ENCODE data around the gene NSRP1. TPM values are rescaled to one million over a fixed set of nuclear protein-coding genes. Genes with fewer than 3 reads are reported as not detected.
A peak's percentile ranks its signal among the peaks of the same experiment; 100 is the strongest.

Gene NSRP1
- total RNA-seq (2014; rRNA removed; shearing (Covaris generic)) (7.7 and 11.8 TPM in 2 replicates), polyA plus RNA-seq (2016; fragmentation: Nextera tagmentation; extraction: Ambion mirVana) (53.5 and 54.8 TPM in 2 replicates)

GRCh38 chr17:30116661-30117551 lies at the start of gene NSRP1:
TSS of gene NSRP1 (plus strand) at chr17:30116816. CDS start at chr17:30116844, 28 bp downstream.
- Histone ChIP-seq H3K9me3 (ENCODE audit: low read depth) (no peaks in the 10 kb centered on the region), H3K36me3 (ENCODE audit: low read depth) (peaks cover 16% of the 10 kb centered on the region), H3K4me1 (ENCODE audit: insufficient read depth) (peaks cover 22% of the 10 kb centered on the region), H3F3A (ENCODE audit: insufficient read depth) (0 out of 2 replicates have a peak, but pooled peaks cover 6% of the 10 kb centered on the region), H3K27ac (peak within 1 kb of the TSS; percentile 97), H3K4me2 (ENCODE audit: unreplicated experiment) (peak within 1 kb of the TSS; percentile 98), H3K9ac (peak within 1 kb of the TSS; percentile 99), H4K20me1 (ENCODE audit: insufficient read depth) (peaks cover 3% of the 10 kb centered on the region; the same call in 1 of the 2 replicates), H2AFZ (peak within 1 kb of the TSS; percentile 97), H3K79me2 (ENCODE audit: insufficient read depth) (peaks cover 51% of the 10 kb centered on the region), H3K9me2 (ENCODE audit: insufficient read depth) (no peaks in the 10 kb centered on the region), H3K27me3 (replicated peaks; ENCODE audit: insufficient read depth) (no peaks in the 10 kb centered on the region), H3K4me3 (peak within 1 kb of the TSS; percentile 87)
- in situ Hi-C loops (cut with MboI): no loop called here
- WGBS, 2 experiments (ENCODE audit: low coverage in 1 of 2, low lambda C conversion rate in 2 of 2, missing lambda C conversion rate in 2 of 2): 1% methylated on average over 47 of the region's 47 CpGs
- DNase-seq: peak; percentile 99
- no peak for TF ChIP-seq EZH2phosphoT487 (IDR thresholded peaks at IDR 0.05; ENCODE audit: insufficient read depth, low read depth)
- no peak for TF ChIP-seq EZH2 (IDR thresholded peaks at IDR 0.05; ENCODE audit: insufficient read depth, poor library complexity, severe bottlenecking)

GRCh38 chr17:30068465-30068864 lies 48.2 kb upstream of the NSRP1 start:
- TF ChIP-seq EZH2phosphoT487 (IDR thresholded peaks at IDR 0.05; ENCODE audit: insufficient read depth, low read depth) (no peak), EZH2 (IDR thresholded peaks at IDR 0.05; ENCODE audit: insufficient read depth, poor library complexity, severe bottlenecking) (no peak)
- no peak overlapping the region for H3K9ac ChIP-seq
- H3K79me2 ChIP-seq (ENCODE audit: insufficient read depth): no peaks in the 10 kb centered on the region
- H3K9me2 ChIP-seq (ENCODE audit: insufficient read depth): no peaks in the 10 kb centered on the region
- H3K4me1 ChIP-seq (ENCODE audit: insufficient read depth): no peaks in the 10 kb centered on the region
- no peak overlapping the region for H3K4me3 ChIP-seq
- peaks cover 8% of the 10 kb centered on the region; the same call in 1 of the 2 replicates for H3K27me3 ChIP-seq (replicated peaks; ENCODE audit: insufficient read depth)
- H3F3A ChIP-seq (ENCODE audit: insufficient read depth): no peaks in the 10 kb centered on the region
- DNase-seq: no peak
- H3K4me2 ChIP-seq (ENCODE audit: unreplicated experiment): no peak overlapping the region
- WGBS, 2 experiments (ENCODE audit: low coverage in 1 of 2, low lambda C conversion rate in 2 of 2, missing lambda C conversion rate in 2 of 2): 86 to 88% methylated on average over 16 of the region's 16 CpGs
- no peaks in the 10 kb centered on the region for H4K20me1 ChIP-seq (ENCODE audit: insufficient read depth)
- in situ Hi-C loops (cut with MboI): no loop called here
- peaks cover 8% of the 10 kb centered on the region for H3K9me3 ChIP-seq (ENCODE audit: low read depth)
- H3K36me3 ChIP-seq (ENCODE audit: low read depth): no peaks in the 10 kb centered on the region
- no peak overlapping the region for H2AFZ ChIP-seq
- no peak overlapping the region for H3K27ac ChIP-seq

GRCh38 chr17:30074254-30074653 lies 42.4 kb upstream of the NSRP1 start:
- H3K36me3 ChIP-seq (ENCODE audit: low read depth): no peaks in the 10 kb centered on the region
- no peaks in the 10 kb centered on the region for H4K20me1 ChIP-seq (ENCODE audit: insufficient read depth)
- H3K27me3 ChIP-seq (replicated peaks; ENCODE audit: insufficient read depth): peaks cover 31% of the 10 kb centered on the region
- in situ Hi-C loops (cut with MboI): no loop called here
- 29 to 30% methylated on average over 2 of the region's 2 CpGs for WGBS, 2 experiments (ENCODE audit: low coverage in 1 of 2, low lambda C conversion rate in 2 of 2, missing lambda C conversion rate in 2 of 2)
- DNase-seq: no peak
- no peaks in the 10 kb centered on the region for H3K9me3 ChIP-seq (ENCODE audit: low read depth)
- H2AFZ ChIP-seq: no peak overlapping the region
- TF ChIP-seq EZH2 (IDR thresholded peaks at IDR 0.05; ENCODE audit: insufficient read depth, poor library complexity, severe bottlenecking): no peak
- TF ChIP-seq EZH2phosphoT487 (IDR thresholded peaks at IDR 0.05; ENCODE audit: insufficient read depth, low read depth): no peak
- no peaks in the 10 kb centered on the region for H3F3A ChIP-seq (ENCODE audit: insufficient read depth)
- H3K4me3 ChIP-seq: no peak overlapping the region
- no peak overlapping the region for H3K4me2 ChIP-seq (ENCODE audit: unreplicated experiment)
- no peaks in the 10 kb centered on the region for H3K79me2 ChIP-seq (ENCODE audit: insufficient read depth)
- no peak overlapping the region for H3K27ac ChIP-seq
- H3K9ac ChIP-seq: no peak overlapping the region
- no peaks in the 10 kb centered on the region for H3K4me1 ChIP-seq (ENCODE audit: insufficient read depth)
- no peaks in the 10 kb centered on the region for H3K9me2 ChIP-seq (ENCODE audit: insufficient read depth)

GRCh38 chr17:30074730-30075129 lies 41.9 kb upstream of the NSRP1 start:
- in situ Hi-C loops (cut with MboI): no loop called here
- no peak overlapping the region for H2AFZ ChIP-seq
- no peak for DNase-seq
- no peaks in the 10 kb centered on the region for H3F3A ChIP-seq (ENCODE audit: insufficient read depth)
- no peaks in the 10 kb centered on the region for H3K79me2 ChIP-seq (ENCODE audit: insufficient read depth)
- TF ChIP-seq EZH2phosphoT487 (IDR thresholded peaks at IDR 0.05; ENCODE audit: insufficient read depth, low read depth) (no peak), EZH2 (IDR thresholded peaks at IDR 0.05; ENCODE audit: insufficient read depth, poor library complexity, severe bottlenecking) (no peak)
- no peak overlapping the region for H3K4me3 ChIP-seq
- no peaks in the 10 kb centered on the region for H3K9me2 ChIP-seq (ENCODE audit: insufficient read depth)
- WGBS, 2 experiments (ENCODE audit: low coverage in 1 of 2, low lambda C conversion rate in 2 of 2, missing lambda C conversion rate in 2 of 2): 50 to 64% methylated on average over 2 of the region's 2 CpGs
- peaks cover 34% of the 10 kb centered on the region for H3K27me3 ChIP-seq (replicated peaks; ENCODE audit: insufficient read depth)
- no peaks in the 10 kb centered on the region for H3K4me1 ChIP-seq (ENCODE audit: insufficient read depth)
- H3K36me3 ChIP-seq (ENCODE audit: low read depth): no peaks in the 10 kb centered on the region
- H3K9ac ChIP-seq: no peak overlapping the region
- no peaks in the 10 kb centered on the region for H3K9me3 ChIP-seq (ENCODE audit: low read depth)
- H3K27ac ChIP-seq: no peak overlapping the region
- H4K20me1 ChIP-seq (ENCODE audit: insufficient read depth): no peaks in the 10 kb centered on the region
- H3K4me2 ChIP-seq (ENCODE audit: unreplicated experiment): no peak overlapping the region

Measured in GM23248 (cell line).